ENCODE measurements around the gene SNTG2.

GRCh38 chr2:985317-985898, 34.8 kb downstream of the SNTG2 start:
- no peak for TF ChIP-seq CTCF (IDR thresholded peaks at IDR 0.05 in 8 of 11, conservative IDR thresholded peaks at IDR 0.05 in 3 of 11)
- no peak for TF ChIP-seq POLR2A (IDR thresholded peaks at IDR 0.05)
- TF ChIP-seq POLR2AphosphoS5 (IDR thresholded peaks at IDR 0.05) = no peak

All from spleen (tissue), 7 donors.